HL-60 (cell line): ENCODE data around the gene SUZ12.

ENCODE experiments used
- CTCF ChIP-seq: IDR thresholded peaks from one replicate; pipeline ENCODE4 v1.5.1; 2011; ENCODE audit warnings: low read length, control low read depth, inconsistent platforms; ENCODE audit not compliant: insufficient read depth
- GABPA ChIP-seq: IDR thresholded peaks from 2 replicates; pipeline ENCODE4 v1.6.1; 2012; ENCODE audit warnings: low read depth
- POLR2AphosphoS5 ChIP-seq: IDR thresholded peaks from 2 replicates; pipeline ENCODE4 v1.6.1; 2012; ENCODE audit warnings: low read depth
- SPI1 ChIP-seq: IDR thresholded peaks from 2 replicates; pipeline ENCODE4 v1.6.1; 2012; ENCODE audit warnings: low read depth, mild to moderate bottlenecking, borderline replicate concordance
- TF ChIP-seq, protein P1 (sequence below): IDR thresholded peaks from 2 replicates; pipeline ENCODE4 v1.6.1; 2012; ENCODE audit warnings: low read depth; ENCODE audit not compliant: insufficient replicate concordance

DNA sequence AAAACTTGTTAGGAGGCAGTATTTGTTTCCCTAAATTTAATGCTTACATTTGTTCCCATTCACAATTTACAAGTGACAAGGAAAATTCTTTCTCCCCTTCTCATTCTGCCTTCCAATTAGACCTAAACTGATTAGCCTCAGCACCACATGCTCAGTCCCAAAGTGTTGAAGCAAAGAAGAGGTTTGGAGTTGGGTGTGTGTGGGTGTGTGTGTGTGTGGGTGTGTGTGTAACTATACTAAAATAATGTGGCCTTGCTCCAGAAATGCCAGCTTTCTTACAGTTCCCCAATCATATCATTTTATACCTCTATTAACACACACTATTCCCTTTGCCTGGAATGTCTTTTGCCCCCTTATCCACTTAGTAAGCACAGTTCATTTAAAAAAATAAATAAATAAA lies 28.4 kb upstream of the SUZ12 start:
- TF ChIP-seq CTCF: no peak
- TF ChIP-seq, protein P1, sequence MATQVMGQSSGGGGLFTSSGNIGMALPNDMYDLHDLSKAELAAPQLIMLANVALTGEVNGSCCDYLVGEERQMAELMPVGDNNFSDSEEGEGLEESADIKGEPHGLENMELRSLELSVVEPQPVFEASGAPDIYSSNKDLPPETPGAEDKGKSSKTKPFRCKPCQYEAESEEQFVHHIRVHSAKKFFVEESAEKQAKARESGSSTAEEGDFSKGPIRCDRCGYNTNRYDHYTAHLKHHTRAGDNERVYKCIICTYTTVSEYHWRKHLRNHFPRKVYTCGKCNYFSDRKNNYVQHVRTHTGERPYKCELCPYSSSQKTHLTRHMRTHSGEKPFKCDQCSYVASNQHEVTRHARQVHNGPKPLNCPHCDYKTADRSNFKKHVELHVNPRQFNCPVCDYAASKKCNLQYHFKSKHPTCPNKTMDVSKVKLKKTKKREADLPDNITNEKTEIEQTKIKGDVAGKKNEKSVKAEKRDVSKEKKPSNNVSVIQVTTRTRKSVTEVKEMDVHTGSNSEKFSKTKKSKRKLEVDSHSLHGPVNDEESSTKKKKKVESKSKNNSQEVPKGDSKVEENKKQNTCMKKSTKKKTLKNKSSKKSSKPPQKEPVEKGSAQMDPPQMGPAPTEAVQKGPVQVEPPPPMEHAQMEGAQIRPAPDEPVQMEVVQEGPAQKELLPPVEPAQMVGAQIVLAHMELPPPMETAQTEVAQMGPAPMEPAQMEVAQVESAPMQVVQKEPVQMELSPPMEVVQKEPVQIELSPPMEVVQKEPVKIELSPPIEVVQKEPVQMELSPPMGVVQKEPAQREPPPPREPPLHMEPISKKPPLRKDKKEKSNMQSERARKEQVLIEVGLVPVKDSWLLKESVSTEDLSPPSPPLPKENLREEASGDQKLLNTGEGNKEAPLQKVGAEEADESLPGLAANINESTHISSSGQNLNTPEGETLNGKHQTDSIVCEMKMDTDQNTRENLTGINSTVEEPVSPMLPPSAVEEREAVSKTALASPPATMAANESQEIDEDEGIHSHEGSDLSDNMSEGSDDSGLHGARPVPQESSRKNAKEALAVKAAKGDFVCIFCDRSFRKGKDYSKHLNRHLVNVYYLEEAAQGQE: no peak
- no peak for TF ChIP-seq POLR2AphosphoS5
- TF ChIP-seq GABPA: no peak
- TF ChIP-seq SPI1: no peak
